ENCODE data around the gene MAN1C1. TPM values are rescaled to one million over a fixed set of nuclear protein-coding genes. Genes with fewer than 3 reads are reported as not detected.

MAN1C1 gene
- total and polyA plus RNA-seq, 9 of the 15 experiments (the other 6 are each of a cell fraction or from before 2014, with no cell fraction given) = 0.04 to 0.44 (median 0.10) TPM; not detected in 3

- Histone ChIP-seq H3K9me3 (replicated peaks; ENCODE audit: control insufficient read depth, insufficient read depth, low read depth, low read length) (no peaks in the 10 kb centered on the region), H3K4me1 (replicated peaks in 1 of 2; ENCODE audit: control insufficient read depth in 2 of 2, insufficient read depth in 2 of 2, low read length in 2 of 2) (peaks cover 0 to 31% of the 10 kb centered on the region in 2 experiments; a peak in 2 of 5 replicates), H3K79me2 (ENCODE audit: control insufficient read depth, insufficient read depth, low read length) (no peaks in the 10 kb centered on the region), H2AFZ (ENCODE audit: low read depth, low read length) (no peak overlapping the region), H3K36me3 (ENCODE audit: control insufficient read depth, insufficient read depth, low read length) (no peaks in the 10 kb centered on the region), H3K4me3 (no peak overlapping the region), H3K4me2 (ENCODE audit: insufficient read depth, low read length) (no peak overlapping the region), H3K27me3 (ENCODE audit: control insufficient read depth in 2 of 2, insufficient read depth in 2 of 2, low read length in 2 of 2) (peaks cover 29 to 66% of the 10 kb centered on the region in 2 experiments), H4K20me1 (replicated peaks; ENCODE audit: control insufficient read depth, insufficient read depth, low read length) (0 out of 2 replicates have a peak, but pooled peaks cover 5% of the 10 kb centered on the region), H3K9ac (ENCODE audit: insufficient read depth in 1 of 2, low read depth in 2 of 2, low read length in 2 of 2) (no peak overlapping the region), H3K27ac (ENCODE audit: extremely low read depth, low read depth, low read length) (no peak overlapping the region), H3K9me1 (ENCODE audit: control insufficient read depth, insufficient read depth, low read length) (no peaks in the 10 kb centered on the region)
- DNase-seq (ENCODE audit: extremely low read depth in 1 of 4, low spot score in 3 of 4) (no peak), FAIRE-seq (no peak), ATAC-seq (no peak)
- WGBS (ENCODE audit: insufficient coverage, low coverage, missing lambda C conversion rate) = 37% methylated on average over 18 of the region's 18 CpGs
- intact Hi-C loops (cut with micrococcal nuclease) (no loop called here), in situ Hi-C loops (cut with MboI) (no loop called here)
- no TSS peak for BruUV-seq (replicated peaks)
- POLR2A ChIA-PET = interaction anchor here (1.7 kb wide), 1 partner anchor 10 kb away, joined by 9 read pairs; no protein-coding TSS in a partner anchor
- CTCF ChIA-PET (ENCODE audit: low intra/inter-chr PET ratio) = no interaction called here
- TF ChIP-seq NONO (IDR thresholded peaks at IDR 0.05; ENCODE audit: low read depth in 2 of 2, low read length in 1 of 2) = no peak
- no peak for TF ChIP-seq SRSF7 (optimal IDR thresholded peaks at IDR 0.05; ENCODE audit: low read depth, low read length)
- no peak for TF ChIP-seq ZNF12 (CRISPR knock-in tag; IDR thresholded peaks at IDR 0.05)
- TF ChIP-seq ZFP36 (IDR thresholded peaks at IDR 0.05; ENCODE audit: low read depth, low read length, partially characterized antibody) = peak; percentile 49
- no peak for TF ChIP-seq ZNF324 (CRISPR knock-in tag; IDR thresholded peaks at IDR 0.05)
- TF ChIP-seq PATZ1 (CRISPR knock-in tag; IDR thresholded peaks at IDR 0.05; ENCODE audit: borderline replicate concordance) = no peak
- no peak for TF ChIP-seq ZNF830 (CRISPR knock-in tag; IDR thresholded peaks at IDR 0.05)
- TF ChIP-seq KAT2B (IDR thresholded peaks at IDR 0.05; ENCODE audit: low read depth, low read length) = no peak
- TF ChIP-seq NFIC (IDR thresholded peaks at IDR 0.05) = 0 out of 2 replicates have a peak, but pooled peaks have one; percentile 4
- no peak for TF ChIP-seq RB1 (IDR thresholded peaks at IDR 0.05; ENCODE audit: low read depth)
- TF ChIP-seq ARID4B (CRISPR knock-in tag; IDR thresholded peaks at IDR 0.05) = no peak
- no peak for TF ChIP-seq ZBTB5 (IDR thresholded peaks at IDR 0.05)
- no peak for TF ChIP-seq NCOA4 (IDR thresholded peaks at IDR 0.05; ENCODE audit: partially characterized antibody)
Measured at GRCh38 chr1:25576459-25577133, 40.0 kb upstream of the MAN1C1 start.
